K562 (cell line): ENCODE data around the gene CFAP206. TPM values are rescaled to one million over a fixed set of nuclear protein-coding genes. Genes with fewer than 3 reads are reported as not detected.

Experiments
- BHLHE40 ChIP-seq: IDR thresholded peaks from 2 replicates; pipeline ENCODE4 v1.6.1; 2011; ENCODE audit warnings: low read length, improper control_type of control experiment
- E4F1 ChIP-seq: fragments of 250-450 bp; sonication (Bioruptor Pico); IDR thresholded peaks from 2 replicates; pipeline ENCODE4 v1.5.0; 2021; ENCODE audit warnings: mild to moderate bottlenecking, borderline replicate concordance
- FOXM1 ChIP-seq, 2 experiments: fragments of 450-650 bp in 1 of 2; sonication (generic) in 1 of 2; formaldehyde crosslinking in 1 of 2; IDR thresholded peaks; 2 replicates each; pipeline versions ENCODE4 v1.6.1 to v1.9.0; 2017 to 2022; ENCODE audit warnings: low read depth in 2 of 2, mild to moderate bottlenecking in 2 of 2, missing genetic modification reagents in 1 of 2, moderate library complexity in 1 of 2
- IFI16 ChIP-seq: fragments of 250-450 bp; sonication (Bioruptor Pico); IDR thresholded peaks from 2 replicates; pipeline ENCODE4 v2.1.2; 2022; ENCODE audit warnings: mild to moderate bottlenecking, inconsistent platforms
- MGA ChIP-seq: fragments of 450-650 bp; IDR thresholded peaks from 2 replicates; pipeline ENCODE4 v1.6.1; 2016; ENCODE audit warnings: mild to moderate bottlenecking, moderate library complexity
- SAFB2 ChIP-seq: fragments of 200-400 bp; formaldehyde crosslinking; IDR thresholded peaks from 2 replicates; pipeline ENCODE4 v1.6.1; 2018; ENCODE audit warnings: borderline replicate concordance, low read length, low read depth, moderate library complexity; ENCODE audit not compliant: severe bottlenecking
- SP1 ChIP-seq: sonication (generic); formaldehyde crosslinking; IDR thresholded peaks from 2 replicates; pipeline ENCODE4 v1.8.1; 2022; ENCODE audit warnings: mild to moderate bottlenecking, missing genetic modification reagents
- TCF7 ChIP-seq: sonication (generic); IDR thresholded peaks from 2 replicates; pipeline ENCODE4 v1.6.1; 2016; ENCODE audit warnings: antibody characterized with exemption, borderline replicate concordance
- ZNF140 ChIP-seq: fragments of 250-450 bp; sonication (Bioruptor Pico); IDR thresholded peaks from 2 replicates; pipeline ENCODE4 v1.8.0; 2021; ENCODE audit warnings: moderate library complexity, mild to moderate bottlenecking, inconsistent platforms
- polyA plus RNA-seq, 8 experiments: library from polyadenylated mRNA; depleted of rRNA in 4 of 8; stranded (reverse) in 5 of 8; unstranded in 3 of 8; fragments of >200 nt; fragmentation: Nextera tagmentation in 2 of 8; fragmentation: Illumina TruSeq in 1 of 8; extraction: Ambion mirVana in 2 of 8; extraction: Trizol in 1 of 8; gene quantifications; 2 replicates each; pipeline versions ENCODE4 v1.2.1 to v1.2.3, GENCODE V29; 2011 to 2014; ENCODE audit warnings: inconsistent platforms in 1 of 8, missing spikeins in 1 of 8
- total RNA-seq, 7 experiments: library from RNA; depleted of rRNA in 6 of 7; stranded (reverse); fragments of >200 nt in 6 of 7; fragmentation: Illumina TruSeq in 2 of 7; extraction: Trizol in 2 of 7; gene quantifications; 2 replicates each; pipeline versions ENCODE4 v1.2.1 to v1.2.3, GENCODE V29; 2011 to 2021; ENCODE audit warnings: low replicate concordance in 1 of 7
- TF ChIP-seq, protein P1 (sequence below): fragments of 250-450 bp; sonication (Bioruptor Pico); IDR thresholded peaks from 2 replicates; pipeline ENCODE4 v1.5.0; 2020; ENCODE audit warnings: mild to moderate bottlenecking, borderline replicate concordance

CFAP206 gene
- total and polyA plus RNA-seq, 9 of the 15 experiments (the other 6 are each of a cell fraction or from before 2014, with no cell fraction given): 0.06 to 0.33 (median 0.18) TPM; not detected in 2

- TF ChIP-seq FOXM1 (IDR thresholded peaks at IDR 0.05; ENCODE audit: low read depth) (no peak), FOXM1 (CRISPR knock-in tag; IDR thresholded peaks at IDR 0.05; ENCODE audit: low read depth) (no peak), MGA (no peak), IFI16 (no peak), TCF7 (no peak), ZNF140 (no peak), BHLHE40 (no peak), SAFB2 (no peak), SP1 (CRISPR knock-in tag) (no peak), E4F1 (CRISPR knock-in tag) (no peak)
- TF ChIP-seq, protein P1, sequence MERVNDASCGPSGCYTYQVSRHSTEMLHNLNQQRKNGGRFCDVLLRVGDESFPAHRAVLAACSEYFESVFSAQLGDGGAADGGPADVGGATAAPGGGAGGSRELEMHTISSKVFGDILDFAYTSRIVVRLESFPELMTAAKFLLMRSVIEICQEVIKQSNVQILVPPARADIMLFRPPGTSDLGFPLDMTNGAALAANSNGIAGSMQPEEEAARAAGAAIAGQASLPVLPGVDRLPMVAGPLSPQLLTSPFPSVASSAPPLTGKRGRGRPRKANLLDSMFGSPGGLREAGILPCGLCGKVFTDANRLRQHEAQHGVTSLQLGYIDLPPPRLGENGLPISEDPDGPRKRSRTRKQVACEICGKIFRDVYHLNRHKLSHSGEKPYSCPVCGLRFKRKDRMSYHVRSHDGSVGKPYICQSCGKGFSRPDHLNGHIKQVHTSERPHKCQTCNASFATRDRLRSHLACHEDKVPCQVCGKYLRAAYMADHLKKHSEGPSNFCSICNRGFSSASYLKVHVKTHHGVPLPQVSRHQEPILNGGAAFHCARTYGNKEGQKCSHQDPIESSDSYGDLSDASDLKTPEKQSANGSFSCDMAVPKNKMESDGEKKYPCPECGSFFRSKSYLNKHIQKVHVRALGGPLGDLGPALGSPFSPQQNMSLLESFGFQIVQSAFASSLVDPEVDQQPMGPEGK: no peak
Observed at GRCh38 chr6:87436435-87436834, 28.7 kb downstream of the CFAP206 start (continued).
